Tibial artery (tissue), 4 donors: ENCODE measurements around the gene SYT8.

ENCODE experiments used
- DNase-seq, 2 donors: peaks; one replicate each; pipeline ENCODE4 v3.0.0-alpha.2; 2019
- H3K27ac ChIP-seq, 2 donors: fragments of 200-600 bp; sonication (generic) in 1 of 2; 1 replicate in 1 of 2; 2 replicates in 1 of 2; pipeline ENCODE4 v1.5.1; 2018 to 2019; ENCODE audit warnings: mild to moderate bottlenecking in 1 of 2
- H3K27me3 ChIP-seq, 2 donors: fragments of 200-600 bp; sonication (generic) in 1 of 2; one replicate each; pipeline versions ENCODE4 v1.5.1 to v1.6.0; 2016 to 2019
- H3K36me3 ChIP-seq, 3 donors: fragments of 200-600 bp; sonication (generic) in 2 of 3; one replicate each; pipeline ENCODE4 v1.5.1; 2016 to 2019; ENCODE audit warnings: mild to moderate bottlenecking in 2 of 3
- H3K4me1 ChIP-seq, 4 donors: fragments of 200-600 bp; sonication (generic) in 2 of 4; 1 replicate in 3 of 4; 2 replicates in 1 of 4; pipeline ENCODE4 v1.5.1; 2016 to 2019
- H3K4me3 ChIP-seq, 2 donors: fragments of 200-600 bp; sonication (generic) in 1 of 2; 1 replicate in 1 of 2; 2 replicates in 1 of 2; pipeline ENCODE4 v1.5.1; 2018 to 2019; ENCODE audit warnings: mild to moderate bottlenecking in 2 of 2
- H3K9me3 ChIP-seq, 3 donors: fragments of 200-600 bp; sonication (generic) in 1 of 3; one replicate each; pipeline ENCODE4 v1.5.1; 2016 to 2019
- intact Hi-C: fragments of 100-400 bp; cut with DNase I; formaldehyde crosslinking; loops from one replicate; pipeline ENCODE4 v1.15.0; 2023; ENCODE audit warnings: low total_unique reads
- TF ChIP-seq, protein P1 (sequence below), 2 experiments: fragments of 200-600 bp in 1 of 2; fragments of 450-650 bp in 1 of 2; IDR thresholded peaks; one replicate each; pipeline ENCODE4 v1.5.1; 2017 to 2019; ENCODE audit warnings: antibody characterized with exemption in 2 of 2, mild to moderate bottlenecking in 1 of 2, moderate library complexity in 1 of 2

Gene SYT8

DNA sequence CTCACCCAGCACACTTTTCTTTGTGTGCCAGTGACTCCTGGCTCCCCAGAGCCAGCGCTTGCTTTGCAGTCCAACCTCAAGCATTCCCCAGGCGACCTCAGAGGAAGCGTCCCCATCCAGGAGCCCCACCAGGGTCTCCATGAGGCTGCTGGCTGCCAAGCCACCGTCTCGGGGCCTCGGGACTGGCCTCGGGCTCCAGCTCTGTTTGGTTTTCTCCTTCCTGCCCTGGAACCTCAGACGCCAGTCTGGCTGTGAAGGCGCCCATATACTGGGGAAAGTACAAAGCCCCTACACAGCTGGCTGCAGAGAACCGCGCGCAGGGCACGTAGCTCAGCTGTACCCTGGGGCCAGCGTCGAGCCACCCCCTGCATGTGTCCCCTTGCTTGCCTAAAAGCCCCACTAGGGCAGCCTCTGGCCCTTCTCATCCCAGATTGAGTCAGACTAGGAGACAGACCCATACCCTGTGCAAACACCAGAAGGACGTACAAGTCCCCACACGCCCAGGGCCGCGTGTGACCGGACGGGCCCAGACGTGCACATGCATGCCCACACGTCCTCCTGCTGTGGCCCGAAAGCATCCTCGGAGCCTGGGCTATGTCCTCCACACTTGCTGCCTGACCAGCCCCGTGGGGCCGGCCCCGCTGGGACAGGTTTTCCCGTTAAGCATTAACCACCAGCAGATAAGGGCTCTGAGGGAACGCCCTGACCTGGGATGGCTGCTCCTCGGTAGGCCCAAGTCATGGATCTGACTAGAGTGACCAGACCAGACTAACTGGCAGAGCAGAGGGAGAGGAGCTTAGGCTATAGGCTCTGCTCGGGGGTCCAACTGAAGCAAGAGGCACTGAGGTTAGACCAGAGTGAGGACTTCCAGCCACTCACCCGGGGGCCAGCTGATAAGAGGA lies 4.2 kb upstream of the SYT8 start:
- no peak for DNase-seq
- Histone ChIP-seq H3K27me3 (peaks cover 0 to 2% of the 10 kb centered on the region in 2 donors), H3K36me3 (no peaks in the 10 kb centered on the region), H3K27ac (peak overlapping the region; percentile 85 to 88), H3K9me3 (no peaks in the 10 kb centered on the region), H3K4me1 (peaks cover 5 to 87% (median 74%) of the 10 kb centered on the region in 4 donors), H3K4me3 (no peak overlapping the region)
- intact Hi-C loops: no loop called here
- TF ChIP-seq, protein P1, sequence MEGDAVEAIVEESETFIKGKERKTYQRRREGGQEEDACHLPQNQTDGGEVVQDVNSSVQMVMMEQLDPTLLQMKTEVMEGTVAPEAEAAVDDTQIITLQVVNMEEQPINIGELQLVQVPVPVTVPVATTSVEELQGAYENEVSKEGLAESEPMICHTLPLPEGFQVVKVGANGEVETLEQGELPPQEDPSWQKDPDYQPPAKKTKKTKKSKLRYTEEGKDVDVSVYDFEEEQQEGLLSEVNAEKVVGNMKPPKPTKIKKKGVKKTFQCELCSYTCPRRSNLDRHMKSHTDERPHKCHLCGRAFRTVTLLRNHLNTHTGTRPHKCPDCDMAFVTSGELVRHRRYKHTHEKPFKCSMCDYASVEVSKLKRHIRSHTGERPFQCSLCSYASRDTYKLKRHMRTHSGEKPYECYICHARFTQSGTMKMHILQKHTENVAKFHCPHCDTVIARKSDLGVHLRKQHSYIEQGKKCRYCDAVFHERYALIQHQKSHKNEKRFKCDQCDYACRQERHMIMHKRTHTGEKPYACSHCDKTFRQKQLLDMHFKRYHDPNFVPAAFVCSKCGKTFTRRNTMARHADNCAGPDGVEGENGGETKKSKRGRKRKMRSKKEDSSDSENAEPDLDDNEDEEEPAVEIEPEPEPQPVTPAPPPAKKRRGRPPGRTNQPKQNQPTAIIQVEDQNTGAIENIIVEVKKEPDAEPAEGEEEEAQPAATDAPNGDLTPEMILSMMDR (IDR thresholded peaks at IDR 0.05): no peak

DNA sequence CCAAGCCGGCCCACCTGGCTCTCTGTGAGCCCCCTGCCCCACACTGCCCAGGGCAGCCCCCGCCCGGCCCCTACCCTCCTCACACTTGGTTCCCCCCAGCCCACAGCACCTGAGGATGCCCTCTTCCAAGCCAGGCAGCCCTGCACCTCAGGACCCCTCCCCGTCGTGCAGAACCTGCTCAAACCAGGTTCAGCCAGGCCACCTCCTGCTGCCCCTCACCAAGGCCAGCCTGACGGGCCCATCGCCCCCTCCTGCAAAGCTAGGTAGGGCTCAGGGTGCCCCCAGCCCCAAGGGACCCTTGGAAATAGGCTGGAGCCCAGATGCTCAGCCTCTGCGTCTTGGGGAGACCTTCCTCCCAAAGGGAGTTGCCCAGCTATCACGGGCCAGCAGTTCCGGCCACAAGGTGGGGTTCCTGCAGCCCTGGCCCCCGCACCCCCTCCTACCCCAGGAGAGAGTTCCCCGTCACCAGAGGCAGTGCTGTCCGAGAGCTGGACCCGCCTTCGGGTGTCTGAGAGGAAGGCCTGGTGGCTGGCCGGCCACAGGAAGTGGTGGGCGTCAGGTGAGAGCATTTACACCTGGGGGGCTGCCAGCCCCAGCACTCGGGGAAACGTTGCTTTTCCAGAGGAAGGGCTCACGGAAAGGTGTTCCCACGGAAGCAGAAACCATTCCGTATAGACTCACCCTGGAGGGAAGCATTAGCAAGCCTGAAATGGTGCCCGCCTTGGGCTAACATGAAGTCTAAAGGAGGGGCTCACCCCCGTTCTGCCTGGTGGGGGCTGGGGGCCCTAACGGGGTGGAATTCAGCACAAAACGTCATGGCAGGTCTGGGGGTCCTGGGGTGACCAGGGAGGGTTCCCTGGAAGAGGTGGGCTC lies 3.2 kb upstream of the SYT8 start:
- H3K27me3 ChIP-seq: peaks cover 0 to 5% of the 10 kb centered on the region in 2 donors
- H3K4me3 ChIP-seq: no peak overlapping the region
- intact Hi-C loops: loop anchor here (2.0 kb wide), 1 partner anchor 139 kb away; no protein-coding TSS in a partner anchor
- no peaks in the 10 kb centered on the region for H3K36me3 ChIP-seq
- peak overlapping the region; percentile 85 to 88 for H3K27ac ChIP-seq
- TF ChIP-seq, protein P1 (IDR thresholded peaks at IDR 0.05): no peak
- DNase-seq: no peak
- H3K9me3 ChIP-seq: no peaks in the 10 kb centered on the region
- peaks cover 0 to 77% (median 64%) of the 10 kb centered on the region in 4 donors for H3K4me1 ChIP-seq

DNA sequence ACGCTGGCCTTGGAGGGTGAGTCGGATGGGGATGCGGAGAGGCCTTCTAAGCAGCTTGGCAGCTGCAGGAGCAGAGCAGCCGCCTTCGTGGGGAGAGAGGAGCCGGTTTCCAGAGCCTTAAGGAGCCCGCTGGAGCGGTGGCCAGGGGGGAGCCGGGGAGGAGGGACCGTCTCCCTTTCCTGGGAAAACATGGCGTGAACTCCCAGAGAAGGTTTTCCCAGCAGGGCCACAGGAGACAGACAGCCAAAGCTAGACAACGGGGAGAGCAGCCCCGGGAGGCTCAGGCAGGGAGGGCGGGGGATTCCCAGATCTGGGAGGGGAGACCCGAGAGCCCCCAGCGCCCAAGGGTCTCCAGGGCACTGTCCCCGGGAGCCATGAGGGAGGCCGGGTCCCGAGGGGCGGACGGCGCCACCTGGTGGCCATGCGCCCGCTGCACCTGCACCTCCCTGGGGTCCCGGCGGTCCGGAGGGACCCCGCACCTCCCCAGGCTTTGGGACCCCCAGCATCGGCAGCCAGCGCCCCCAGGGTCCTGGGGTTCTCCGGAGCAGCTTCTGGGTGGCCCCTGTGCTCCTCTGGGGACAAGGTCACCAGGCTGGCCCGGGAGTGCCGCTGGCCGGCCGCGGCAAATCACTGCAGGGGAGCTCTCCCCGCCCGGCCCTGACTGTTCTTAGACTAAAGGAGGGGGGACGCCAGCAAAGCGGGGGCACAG lies 2.4 kb upstream of the SYT8 start:
- Histone ChIP-seq H3K4me3 (peak overlapping the region in 1 of 2 donors; percentile 36), H3K36me3 (no peaks in the 10 kb centered on the region), H3K9me3 (no peaks in the 10 kb centered on the region), H3K27me3 (peaks cover 0 to 5% of the 10 kb centered on the region in 2 donors), H3K27ac (peak overlapping the region; percentile 85 to 88), H3K4me1 (peaks cover 0 to 70% (median 56%) of the 10 kb centered on the region in 4 donors)
- TF ChIP-seq, protein P1 (IDR thresholded peaks at IDR 0.05): peak; percentile 98 to 99
- intact Hi-C loops: loop anchor here (2.0 kb wide), 1 partner anchor 140 kb away; no protein-coding TSS in a partner anchor
- DNase-seq: no peak

DNA sequence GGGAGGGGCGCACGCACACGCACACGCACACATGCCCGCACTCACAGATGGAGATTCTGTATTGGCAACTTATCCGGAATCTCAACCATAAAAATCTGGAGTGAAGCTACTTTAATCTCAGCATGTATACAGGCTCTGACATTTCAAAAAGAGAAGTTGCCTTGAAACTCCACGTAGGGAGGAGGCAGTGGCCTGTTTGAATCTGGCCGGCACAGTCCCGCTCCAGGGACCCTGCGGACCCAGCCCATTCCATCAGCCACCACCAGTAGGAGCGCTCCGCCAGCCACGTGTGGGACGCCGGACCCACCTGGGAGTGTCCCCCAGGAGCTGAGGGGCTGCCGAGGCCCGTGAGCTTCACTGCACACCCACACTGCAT lies 1.9 kb upstream of the SYT8 start:
- Histone ChIP-seq H3K4me3 (peak overlapping the region in 1 of 2 donors; percentile 36), H3K27ac (peak overlapping the region; percentile 85 to 88), H3K27me3 (peaks cover 0 to 5% of the 10 kb centered on the region in 2 donors), H3K4me1 (peaks cover 0 to 70% (median 51%) of the 10 kb centered on the region in 4 donors), H3K9me3 (no peaks in the 10 kb centered on the region), H3K36me3 (no peaks in the 10 kb centered on the region)
- intact Hi-C loops: loop anchor here (2.0 kb wide), 1 partner anchor 140 kb away; no protein-coding TSS in a partner anchor
- DNase-seq: no peak
- TF ChIP-seq, protein P1 (IDR thresholded peaks at IDR 0.05): no peak

DNA sequence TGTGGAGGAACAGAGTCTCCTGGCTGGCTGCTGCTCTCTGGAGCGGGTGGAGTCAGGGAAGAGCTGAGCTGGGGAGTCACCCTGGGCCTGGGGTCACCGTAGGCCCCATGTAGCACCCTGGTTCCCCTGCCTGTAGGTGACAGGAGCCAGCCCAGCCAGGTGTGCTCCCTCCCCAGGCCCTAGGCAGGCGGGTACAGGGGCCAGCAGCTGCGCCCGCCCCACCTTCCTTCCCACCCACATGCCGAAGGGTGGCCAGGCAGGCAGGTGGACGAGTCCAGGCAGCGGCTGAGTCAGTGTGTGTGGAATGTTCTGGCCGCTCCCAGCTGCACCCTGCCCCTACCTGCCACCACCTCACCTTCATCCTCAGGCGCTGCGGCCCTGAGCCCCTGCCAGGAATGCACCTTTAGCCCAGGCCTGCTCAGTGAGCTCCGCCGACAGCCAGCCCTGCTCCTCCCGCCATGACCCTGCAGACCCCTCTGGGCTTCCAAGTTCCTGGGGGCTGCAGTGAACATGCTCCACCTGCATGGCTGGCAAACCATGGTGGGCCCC lies 654 bp upstream of the SYT8 start:
- TF ChIP-seq, protein P1 (IDR thresholded peaks at IDR 0.05): no peak
- DNase-seq: no peak
- intact Hi-C loops: no loop called here
- Histone ChIP-seq H3K4me1 (peaks cover 0 to 60% (median 40%) of the 10 kb centered on the region in 4 donors), H3K27me3 (peaks cover 0 to 5% of the 10 kb centered on the region in 2 donors), H3K36me3 (no peaks in the 10 kb centered on the region), H3K4me3 (no peak overlapping the region), H3K27ac (no peak overlapping the region), H3K9me3 (no peaks in the 10 kb centered on the region)
